ENCODE measurements around the gene PIK3CD. TPM values are rescaled to one million over a fixed set of nuclear protein-coding genes. Genes with fewer than 3 reads are reported as not detected.

Gene PIK3CD
- total and polyA plus RNA-seq, 10 of the 15 experiments (the other 5 are each of a cell fraction or from before 2014, with no cell fraction given): 7.0 to 101 (median 51.1) TPM

DNA sequence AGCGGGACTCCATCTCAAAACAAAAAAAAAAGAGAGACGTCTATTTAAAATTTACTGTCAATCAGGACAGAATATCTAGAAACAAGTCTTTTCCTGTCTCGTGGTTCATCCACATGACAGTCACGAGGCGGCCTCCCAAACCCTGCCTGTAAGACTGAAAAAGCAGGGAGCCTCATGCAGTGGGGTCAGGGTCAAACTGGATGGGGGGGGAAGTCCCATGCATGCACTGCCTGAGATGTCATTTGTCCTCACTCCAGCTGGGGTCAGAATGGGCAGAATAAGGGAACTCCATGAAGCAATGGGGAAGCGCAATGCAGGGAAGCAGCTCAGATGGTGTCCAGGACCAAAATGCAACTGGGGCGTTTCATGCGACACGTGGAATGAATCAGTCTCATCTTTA lies 85.5 kb downstream of the PIK3CD start (continued):
- TF ChIP-seq, protein P1, sequence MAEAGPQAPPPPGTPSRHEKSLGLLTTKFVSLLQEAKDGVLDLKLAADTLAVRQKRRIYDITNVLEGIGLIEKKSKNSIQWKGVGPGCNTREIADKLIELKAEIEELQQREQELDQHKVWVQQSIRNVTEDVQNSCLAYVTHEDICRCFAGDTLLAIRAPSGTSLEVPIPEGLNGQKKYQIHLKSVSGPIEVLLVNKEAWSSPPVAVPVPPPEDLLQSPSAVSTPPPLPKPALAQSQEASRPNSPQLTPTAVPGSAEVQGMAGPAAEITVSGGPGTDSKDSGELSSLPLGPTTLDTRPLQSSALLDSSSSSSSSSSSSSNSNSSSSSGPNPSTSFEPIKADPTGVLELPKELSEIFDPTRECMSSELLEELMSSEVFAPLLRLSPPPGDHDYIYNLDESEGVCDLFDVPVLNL (IDR thresholded peaks at IDR 0.05; ENCODE audit: low read depth, low read length): no peak
- no peak for TF ChIP-seq RBBP5 (conservative IDR thresholded peaks at IDR 0.05)

DNA sequence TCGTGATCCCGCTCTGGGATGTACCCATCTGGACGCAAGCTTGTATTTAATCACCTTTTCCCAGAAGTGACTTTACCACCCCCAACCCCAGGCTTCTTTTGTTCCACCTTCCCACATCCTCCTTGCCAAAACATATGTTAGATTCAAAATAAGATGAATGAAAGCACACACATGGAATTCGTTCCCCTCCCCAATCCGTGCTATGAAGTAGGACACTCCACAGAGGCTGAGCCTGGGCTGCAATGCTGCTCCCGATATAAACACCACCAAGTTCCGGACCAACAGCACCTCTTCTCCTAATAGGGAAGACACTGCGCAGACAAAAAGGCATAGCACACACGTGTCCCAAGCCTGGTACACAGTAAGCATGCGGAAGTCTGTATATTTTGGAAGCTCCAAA lies 86.1 kb downstream of the PIK3CD start:
- Histone ChIP-seq H4K20me1 (ENCODE audit: control insufficient read depth, insufficient read depth) (no peaks in the 10 kb centered on the region), H3K27ac (ENCODE audit: control insufficient read depth, insufficient read depth) (no peak overlapping the region), H3K27me3 (replicated peaks in 1 of 2; ENCODE audit: control insufficient read depth in 2 of 2, insufficient read depth in 2 of 2, low read length in 1 of 2) (no peaks in the 10 kb centered on the region), H3K4me2 (ENCODE audit: control insufficient read depth, insufficient read depth) (no peak overlapping the region), H3K4me3 (no peak overlapping the region), H3K4me1 (ENCODE audit: control insufficient read depth, insufficient read depth, low read length) (peaks cover 5% of the 10 kb centered on the region; the same call in 1 of the 2 replicates), H3K9me3 (replicated peaks; ENCODE audit: control insufficient read depth, insufficient read depth, low read length) (no peaks in the 10 kb centered on the region; the same call in 2 of the 3 replicates), H2AFZ (ENCODE audit: control insufficient read depth, low read depth, low read length) (no peak overlapping the region), H3K9ac (ENCODE audit: control insufficient read depth, insufficient read depth, low read length) (no peak overlapping the region), H3K79me2 (ENCODE audit: control insufficient read depth, insufficient read depth, low read length) (no peaks in the 10 kb centered on the region), H3K36me3 (ENCODE audit: control insufficient read depth in 2 of 2, insufficient read depth in 2 of 2, low read length in 1 of 2) (peaks cover 37 to 38% of the 10 kb centered on the region in 2 experiments)
- WGBS (ENCODE audit: insufficient coverage, insufficient replicate concordance, low lambda C conversion rate, missing lambda C conversion rate): 93% methylated on average over 10 of the region's 10 CpGs
- DNase-seq (ENCODE audit: low read depth, low spot score) (no peak), FAIRE-seq (no peak), ATAC-seq (no peak)
- no TSS peak for BruUV-seq (replicated peaks)
- in situ Hi-C loops (cut with MboI): no loop called here
- ChIA-PET RAD21 (ENCODE audit: unreplicated experiment) (no interaction called here), SMC1A (ENCODE audit: uncharacterized antibody, unreplicated experiment) (no interaction called here), CTCF (interaction anchor here (1.3 kb wide), 1 partner anchor 49 kb away, joined by 3 read pairs; no protein-coding TSS in a partner anchor), POLR2A (no interaction called here)
- intact Hi-C loops (cut with micrococcal nuclease; ENCODE audit: unreplicated experiment): no loop called here
- no peak for TF ChIP-seq MTA3 (IDR thresholded peaks at IDR 0.05; ENCODE audit: borderline replicate concordance, low read length)
- no peak for TF ChIP-seq SMAD5 (IDR thresholded peaks at IDR 0.05; ENCODE audit: low read depth)
- no peak for TF ChIP-seq STAT1 (conservative IDR thresholded peaks at IDR 0.05)
- TF ChIP-seq FOS (IDR thresholded peaks at IDR 0.05; ENCODE audit: borderline replicate concordance, extremely low read depth, insufficient read length): no peak
- TF ChIP-seq, protein P2, sequence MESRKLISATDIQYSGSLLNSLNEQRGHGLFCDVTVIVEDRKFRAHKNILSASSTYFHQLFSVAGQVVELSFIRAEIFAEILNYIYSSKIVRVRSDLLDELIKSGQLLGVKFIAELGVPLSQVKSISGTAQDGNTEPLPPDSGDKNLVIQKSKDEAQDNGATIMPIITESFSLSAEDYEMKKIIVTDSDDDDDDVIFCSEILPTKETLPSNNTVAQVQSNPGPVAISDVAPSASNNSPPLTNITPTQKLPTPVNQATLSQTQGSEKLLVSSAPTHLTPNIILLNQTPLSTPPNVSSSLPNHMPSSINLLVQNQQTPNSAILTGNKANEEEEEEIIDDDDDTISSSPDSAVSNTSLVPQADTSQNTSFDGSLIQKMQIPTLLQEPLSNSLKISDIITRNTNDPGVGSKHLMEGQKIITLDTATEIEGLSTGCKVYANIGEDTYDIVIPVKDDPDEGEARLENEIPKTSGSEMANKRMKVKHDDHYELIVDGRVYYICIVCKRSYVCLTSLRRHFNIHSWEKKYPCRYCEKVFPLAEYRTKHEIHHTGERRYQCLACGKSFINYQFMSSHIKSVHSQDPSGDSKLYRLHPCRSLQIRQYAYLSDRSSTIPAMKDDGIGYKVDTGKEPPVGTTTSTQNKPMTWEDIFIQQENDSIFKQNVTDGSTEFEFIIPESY (IDR thresholded peaks at IDR 0.05): no peak
- TF ChIP-seq, protein P3, sequence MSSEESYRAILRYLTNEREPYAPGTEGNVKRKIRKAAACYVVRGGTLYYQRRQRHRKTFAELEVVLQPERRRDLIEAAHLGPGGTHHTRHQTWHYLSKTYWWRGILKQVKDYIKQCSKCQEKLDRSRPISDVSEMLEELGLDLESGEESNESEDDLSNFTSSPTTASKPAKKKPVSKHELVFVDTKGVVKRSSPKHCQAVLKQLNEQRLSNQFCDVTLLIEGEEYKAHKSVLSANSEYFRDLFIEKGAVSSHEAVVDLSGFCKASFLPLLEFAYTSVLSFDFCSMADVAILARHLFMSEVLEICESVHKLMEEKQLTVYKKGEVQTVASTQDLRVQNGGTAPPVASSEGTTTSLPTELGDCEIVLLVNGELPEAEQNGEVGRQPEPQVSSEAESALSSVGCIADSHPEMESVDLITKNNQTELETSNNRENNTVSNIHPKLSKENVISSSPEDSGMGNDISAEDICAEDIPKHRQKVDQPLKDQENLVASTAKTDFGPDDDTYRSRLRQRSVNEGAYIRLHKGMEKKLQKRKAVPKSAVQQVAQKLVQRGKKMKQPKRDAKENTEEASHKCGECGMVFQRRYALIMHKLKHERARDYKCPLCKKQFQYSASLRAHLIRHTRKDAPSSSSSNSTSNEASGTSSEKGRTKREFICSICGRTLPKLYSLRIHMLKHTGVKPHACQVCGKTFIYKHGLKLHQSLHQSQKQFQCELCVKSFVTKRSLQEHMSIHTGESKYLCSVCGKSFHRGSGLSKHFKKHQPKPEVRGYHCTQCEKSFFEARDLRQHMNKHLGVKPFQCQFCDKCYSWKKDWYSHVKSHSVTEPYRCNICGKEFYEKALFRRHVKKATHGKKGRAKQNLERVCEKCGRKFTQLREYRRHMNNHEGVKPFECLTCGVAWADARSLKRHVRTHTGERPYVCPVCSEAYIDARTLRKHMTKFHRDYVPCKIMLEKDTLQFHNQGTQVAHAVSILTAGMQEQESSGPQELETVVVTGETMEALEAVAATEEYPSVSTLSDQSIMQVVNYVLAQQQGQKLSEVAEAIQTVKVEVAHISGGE (CRISPR knock-in tag; IDR thresholded peaks at IDR 0.05): no peak
- TF ChIP-seq, protein P4, sequence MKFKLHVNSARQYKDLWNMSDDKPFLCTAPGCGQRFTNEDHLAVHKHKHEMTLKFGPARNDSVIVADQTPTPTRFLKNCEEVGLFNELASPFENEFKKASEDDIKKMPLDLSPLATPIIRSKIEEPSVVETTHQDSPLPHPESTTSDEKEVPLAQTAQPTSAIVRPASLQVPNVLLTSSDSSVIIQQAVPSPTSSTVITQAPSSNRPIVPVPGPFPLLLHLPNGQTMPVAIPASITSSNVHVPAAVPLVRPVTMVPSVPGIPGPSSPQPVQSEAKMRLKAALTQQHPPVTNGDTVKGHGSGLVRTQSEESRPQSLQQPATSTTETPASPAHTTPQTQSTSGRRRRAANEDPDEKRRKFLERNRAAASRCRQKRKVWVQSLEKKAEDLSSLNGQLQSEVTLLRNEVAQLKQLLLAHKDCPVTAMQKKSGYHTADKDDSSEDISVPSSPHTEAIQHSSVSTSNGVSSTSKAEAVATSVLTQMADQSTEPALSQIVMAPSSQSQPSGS (IDR thresholded peaks at IDR 0.05; ENCODE audit: low read length): no peak
- no peak for TF ChIP-seq NFXL1 (IDR thresholded peaks at IDR 0.05; ENCODE audit: borderline replicate concordance)
- TF ChIP-seq SREBF1 (IDR thresholded peaks at IDR 0.05; ENCODE audit: low read length): no peak
- no peak for TF ChIP-seq CBFB (IDR thresholded peaks at IDR 0.05; ENCODE audit: low read depth)
- no peak for TF ChIP-seq ETV6 (conservative IDR thresholded peaks at IDR 0.05 in 1 of 2, IDR thresholded peaks at IDR 0.05 in 1 of 2; ENCODE audit: borderline replicate concordance in 1 of 2, low read depth in 1 of 2)
- TF ChIP-seq NRF1 (conservative IDR thresholded peaks at IDR 0.05; ENCODE audit: low read depth, low read length): no peak
- TF ChIP-seq NR2C1 (IDR thresholded peaks at IDR 0.05): no peak
- TF ChIP-seq CHD4 (IDR thresholded peaks at IDR 0.05): no peak
- no peak for TF ChIP-seq POLR2A (IDR thresholded peaks at IDR 0.05; ENCODE audit: low read depth, low read length)
- TF ChIP-seq ZSCAN29 (IDR thresholded peaks at IDR 0.05): no peak
